Activated CD4-positive, CD25-positive, alpha-beta regulatory T cell treated with anti-CD3 and anti-CD28 coated beads, Interleukin-2, amount 50 U/mL, for 24 hours (primary cell): ENCODE data around the gene GPATCH4.

ENCODE experiments used
- ATAC-seq, 2 donors: fragments of 150-1000 bp; cut with Tn5 transposase; one replicate each; pipeline ENCODE4 v1.10.0; 2021; ENCODE audit warnings: mild to moderate bottlenecking in 1 of 2, moderate library complexity in 1 of 2

GPATCH4 gene

DNA sequence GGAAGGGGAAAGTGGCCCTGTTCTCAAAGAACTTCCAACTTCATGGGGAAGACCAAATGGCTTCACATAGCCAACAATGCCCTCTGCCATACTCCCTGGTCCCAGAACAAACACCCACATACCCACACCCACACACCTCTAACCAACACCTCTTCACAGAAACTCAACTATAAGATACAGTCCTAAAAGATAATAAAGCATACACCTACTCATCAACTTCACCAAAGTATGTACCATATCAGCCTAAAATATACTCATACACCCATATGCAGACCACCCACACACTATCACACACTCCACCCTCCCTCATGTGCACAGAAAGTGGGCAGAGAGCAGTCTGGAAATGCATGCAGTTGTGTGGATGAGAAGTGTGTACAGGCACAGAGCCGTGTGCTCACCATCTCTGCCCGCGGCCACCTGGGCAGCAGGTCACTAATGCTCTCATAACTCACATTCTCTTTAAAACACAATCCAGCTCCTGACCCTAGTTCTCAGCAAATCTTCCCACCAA, 56.6 kb downstream of the GPATCH4 start:
- no peak for ATAC-seq
